SK-N-SH treated with all-trans-retinoic acid at 6 μM for 48 hours (cell line): ENCODE results near the gene CPD.

Experiments used
- TOX ChIP-seq: fragments of 250-450 bp; sonication (Bioruptor Pico); IDR thresholded peaks from 2 replicates; pipeline ENCODE4 v1.8.0; 2021; ENCODE audit warnings: mild to moderate bottlenecking, moderate library complexity, borderline replicate concordance
- TF ChIP-seq, protein P1 (sequence below): fragments of 250-450 bp; sonication (Bioruptor Pico); IDR thresholded peaks from 2 replicates; pipeline ENCODE4 v1.5.1; 2020; ENCODE audit warnings: low read depth, mild to moderate bottlenecking, moderate library complexity

DNA sequence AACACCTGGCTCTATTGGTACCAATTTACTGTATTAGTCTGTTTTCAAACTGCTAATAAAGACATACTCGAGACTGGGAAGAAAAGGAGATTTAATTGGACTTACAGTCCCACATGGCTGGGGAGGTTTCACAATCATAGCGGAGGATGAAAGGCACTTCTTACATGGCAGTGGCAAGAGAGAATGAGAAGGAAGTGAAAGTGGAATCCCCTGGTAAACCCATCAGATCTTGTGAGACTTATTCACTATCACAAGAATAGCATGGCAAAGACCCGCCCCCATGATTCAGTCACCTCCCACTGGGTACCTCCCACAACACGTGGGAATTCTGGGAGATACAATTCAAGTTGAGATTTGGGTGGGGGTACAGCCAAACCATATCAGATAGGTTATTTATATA lies 75.9 kb downstream of the CPD start:
- TF ChIP-seq, protein P1, sequence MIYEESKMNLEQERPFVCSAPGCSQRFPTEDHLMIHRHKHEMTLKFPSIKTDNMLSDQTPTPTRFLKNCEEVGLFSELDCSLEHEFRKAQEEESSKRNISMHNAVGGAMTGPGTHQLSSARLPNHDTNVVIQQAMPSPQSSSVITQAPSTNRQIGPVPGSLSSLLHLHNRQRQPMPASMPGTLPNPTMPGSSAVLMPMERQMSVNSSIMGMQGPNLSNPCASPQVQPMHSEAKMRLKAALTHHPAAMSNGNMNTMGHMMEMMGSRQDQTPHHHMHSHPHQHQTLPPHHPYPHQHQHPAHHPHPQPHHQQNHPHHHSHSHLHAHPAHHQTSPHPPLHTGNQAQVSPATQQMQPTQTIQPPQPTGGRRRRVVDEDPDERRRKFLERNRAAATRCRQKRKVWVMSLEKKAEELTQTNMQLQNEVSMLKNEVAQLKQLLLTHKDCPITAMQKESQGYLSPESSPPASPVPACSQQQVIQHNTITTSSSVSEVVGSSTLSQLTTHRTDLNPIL (CRISPR knock-in tag) = no peak
- TF ChIP-seq TOX (CRISPR knock-in tag) = no peak
